GM18511 (cell line): ENCODE results near the gene ANKRD65.

Source experiments
- ATAC-seq: cut with Tn5 transposase; IDR thresholded peaks from one replicate; pipeline ENCODE4 v1.9.1; 2021; ENCODE audit warnings: mild to moderate bottlenecking, moderate library complexity; ENCODE audit not compliant: unreplicated experiment

Gene ANKRD65

DNA sequence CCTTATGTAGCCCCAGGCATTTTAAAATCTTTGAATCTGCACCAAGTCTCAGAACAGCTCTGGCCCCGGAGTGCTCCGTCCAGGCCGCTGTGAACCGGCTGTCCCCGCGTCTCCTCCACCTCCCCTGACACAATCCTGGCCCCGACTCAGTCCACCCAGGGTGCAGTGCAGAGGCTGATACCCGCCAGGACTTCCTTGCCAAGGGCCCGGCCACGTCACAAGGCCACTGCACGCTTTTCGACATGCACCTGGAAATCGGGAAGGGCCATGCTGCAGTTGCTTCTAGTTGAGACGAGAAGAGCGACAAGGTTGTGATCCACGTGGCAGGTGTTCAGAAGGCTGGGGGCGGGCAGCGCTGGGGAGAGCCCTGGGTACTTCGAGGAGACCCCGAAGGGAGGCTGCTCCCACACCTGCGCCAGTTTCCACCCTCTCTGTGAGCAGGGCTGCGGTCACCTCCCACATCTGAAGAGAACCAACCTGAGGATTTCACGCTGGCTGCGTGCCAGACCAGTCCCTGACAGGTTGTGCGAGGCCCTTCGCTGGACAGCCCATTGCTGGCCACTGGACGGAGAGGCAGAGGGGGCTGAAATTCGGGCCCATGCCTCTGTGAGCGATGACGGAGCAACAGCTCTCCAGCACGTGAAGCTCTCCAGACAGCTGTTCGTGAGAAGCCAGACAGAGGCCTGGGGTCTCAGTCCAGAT, 21.1 kb upstream of the ANKRD65 start:
- no peak for ATAC-seq

GRCh38 chr1:1441002-1441888, 20.2 kb upstream of the ANKRD65 start:
- no peak for ATAC-seq

DNA sequence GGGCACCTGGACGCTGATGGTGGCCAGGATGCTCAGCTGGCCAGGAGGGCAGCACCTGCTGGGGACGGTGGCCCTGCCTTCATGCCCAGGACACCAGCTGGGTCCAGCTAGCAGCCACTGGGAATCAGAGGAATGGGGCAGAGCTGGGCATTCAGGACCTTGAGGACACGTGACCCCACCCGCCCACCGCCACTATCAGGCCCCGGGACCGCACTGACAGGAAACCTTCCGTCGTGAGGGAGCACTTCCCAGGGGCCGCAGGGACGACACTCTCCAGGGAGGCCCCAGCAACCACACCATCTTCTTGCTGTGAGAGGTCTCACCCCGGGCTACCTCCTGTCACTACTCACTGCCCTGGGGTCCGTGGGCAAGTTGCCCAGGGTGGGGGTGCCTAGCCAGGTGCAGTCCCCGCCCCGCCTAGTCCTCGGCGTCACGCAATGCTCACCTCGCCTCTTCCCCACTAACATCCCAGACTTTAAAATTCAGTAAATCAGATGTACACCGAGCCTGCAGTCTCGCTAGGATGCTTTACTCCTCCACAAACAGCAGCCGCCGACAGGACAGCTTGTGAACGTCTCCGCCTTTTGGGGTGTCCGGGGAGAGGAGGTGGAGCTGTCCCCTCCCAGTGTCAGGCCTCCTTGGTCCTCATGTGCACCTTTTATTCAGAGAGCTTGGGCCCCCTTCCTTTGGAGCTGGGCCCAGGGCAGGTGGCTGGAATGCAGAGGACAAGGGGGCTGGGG, 19.4 kb upstream of the ANKRD65 start:
- no peak for ATAC-seq

DNA sequence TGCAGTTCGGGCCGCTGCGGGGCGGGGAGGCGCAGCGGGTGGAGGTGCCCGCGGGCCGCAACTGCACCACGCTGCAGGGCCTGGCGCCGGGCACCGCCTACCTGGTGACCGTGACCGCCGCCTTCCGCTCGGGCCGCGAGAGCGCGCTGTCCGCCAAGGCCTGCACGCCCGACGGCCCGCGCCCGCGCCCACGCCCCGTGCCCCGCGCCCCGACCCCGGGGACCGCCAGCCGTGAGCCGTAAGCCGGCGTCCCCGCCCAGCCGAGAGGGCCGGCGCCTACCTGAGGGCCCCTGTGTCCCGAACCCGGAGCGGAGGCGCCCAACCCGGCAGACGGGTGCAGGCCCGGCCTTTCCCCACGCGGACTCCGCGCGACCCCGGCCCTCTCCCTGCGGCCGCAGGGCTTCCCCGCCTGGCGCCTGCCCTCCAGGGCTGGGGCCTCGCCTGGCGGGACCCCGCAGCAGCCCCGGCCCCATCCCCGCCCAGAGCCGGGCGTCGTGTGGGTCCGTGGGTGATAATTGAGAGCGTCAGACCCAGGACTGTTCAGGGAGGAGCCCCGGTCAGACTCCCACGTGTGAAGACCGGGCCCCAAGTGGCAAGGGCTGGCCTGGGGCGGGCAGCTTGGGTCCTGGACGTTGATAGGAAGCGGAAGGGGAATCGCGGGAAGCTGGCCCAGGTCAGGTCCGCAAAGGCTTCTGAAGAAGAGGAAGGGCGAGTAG, 18.6 kb upstream of the ANKRD65 start:
- ATAC-seq: no peak

GRCh38 chr1:1438531-1439381, 17.7 kb upstream of the ANKRD65 start:
- no peak for ATAC-seq

DNA sequence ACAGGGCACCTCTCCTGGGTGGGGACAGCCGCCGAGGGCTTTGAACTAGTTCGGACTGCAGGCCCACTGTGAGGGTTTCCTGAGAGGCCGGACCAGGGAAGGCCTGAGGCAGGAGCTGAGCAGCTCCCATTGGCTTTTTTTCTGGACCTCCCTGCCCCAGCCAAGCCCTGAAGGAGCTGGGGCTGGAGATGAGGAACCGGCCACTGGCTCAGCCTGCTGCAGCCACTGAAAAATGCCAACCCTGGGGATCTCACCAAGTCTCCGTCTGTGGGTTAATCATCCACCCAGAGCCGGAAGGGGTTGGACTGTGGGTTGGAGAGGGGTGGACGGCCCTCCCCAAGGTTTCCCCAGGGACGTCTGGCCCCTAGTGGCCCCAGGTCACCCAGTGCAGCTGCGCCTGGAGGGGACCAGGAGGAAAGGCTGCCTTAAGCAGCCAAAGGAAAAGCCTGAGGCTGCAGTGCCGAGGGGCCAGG, 16.9 kb upstream of the ANKRD65 start:
- ATAC-seq: peak; percentile 59

DNA sequence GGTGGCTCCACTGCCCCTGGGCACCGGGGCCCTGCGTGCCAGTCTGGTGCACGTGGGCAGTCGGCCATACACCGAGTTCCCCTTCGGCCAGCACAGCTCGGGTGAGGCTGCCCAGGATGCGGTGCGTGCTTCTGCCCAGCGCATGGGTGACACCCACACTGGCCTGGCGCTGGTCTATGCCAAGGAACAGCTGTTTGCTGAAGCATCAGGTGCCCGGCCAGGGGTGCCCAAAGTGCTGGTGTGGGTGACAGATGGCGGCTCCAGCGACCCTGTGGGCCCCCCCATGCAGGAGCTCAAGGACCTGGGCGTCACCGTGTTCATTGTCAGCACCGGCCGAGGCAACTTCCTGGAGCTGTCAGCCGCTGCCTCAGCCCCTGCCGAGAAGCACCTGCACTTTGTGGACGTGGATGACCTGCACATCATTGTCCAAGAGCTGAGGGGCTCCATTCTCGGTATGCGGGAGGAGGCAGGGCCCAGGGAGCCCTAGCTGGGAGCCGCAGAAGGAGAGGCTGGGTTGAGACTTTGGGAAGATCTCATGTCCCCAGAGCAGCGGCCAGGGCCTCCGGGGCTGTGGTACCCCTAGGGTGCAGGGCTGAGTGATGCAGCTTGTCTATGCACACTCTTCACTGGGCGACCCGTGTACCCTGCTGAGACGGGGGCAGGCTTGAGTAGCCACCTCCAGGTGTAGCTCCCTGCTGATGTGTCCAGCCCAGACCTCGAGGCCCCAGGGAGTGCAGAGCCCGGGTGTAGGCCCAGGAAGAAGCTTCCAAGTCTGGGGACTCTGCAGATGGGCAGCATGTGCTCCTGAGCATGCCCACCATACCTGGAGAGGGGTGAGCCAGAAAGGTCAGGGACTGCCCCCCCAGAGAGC, 16.2 kb upstream of the ANKRD65 start:
- no peak for ATAC-seq

DNA sequence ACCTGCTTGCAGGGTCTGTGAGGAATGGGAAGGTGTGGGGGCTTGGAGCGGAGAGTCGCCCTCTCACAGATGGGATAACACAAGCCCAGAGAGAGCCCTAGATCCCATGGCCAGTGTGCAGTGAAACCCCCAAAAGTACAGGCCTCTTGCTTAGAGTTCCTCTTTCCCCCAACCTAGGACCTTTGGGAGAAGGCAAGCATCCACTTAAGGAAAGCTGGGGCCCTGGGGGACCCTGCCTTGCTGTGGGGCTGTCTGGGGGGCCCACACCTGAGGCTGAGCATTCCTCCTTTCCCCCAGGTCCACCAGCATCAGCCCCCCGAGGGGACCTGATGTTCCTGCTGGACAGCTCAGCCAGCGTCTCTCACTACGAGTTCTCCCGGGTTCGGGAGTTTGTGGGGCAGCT, 15.6 kb upstream of the ANKRD65 start:
- no peak for ATAC-seq

DNA sequence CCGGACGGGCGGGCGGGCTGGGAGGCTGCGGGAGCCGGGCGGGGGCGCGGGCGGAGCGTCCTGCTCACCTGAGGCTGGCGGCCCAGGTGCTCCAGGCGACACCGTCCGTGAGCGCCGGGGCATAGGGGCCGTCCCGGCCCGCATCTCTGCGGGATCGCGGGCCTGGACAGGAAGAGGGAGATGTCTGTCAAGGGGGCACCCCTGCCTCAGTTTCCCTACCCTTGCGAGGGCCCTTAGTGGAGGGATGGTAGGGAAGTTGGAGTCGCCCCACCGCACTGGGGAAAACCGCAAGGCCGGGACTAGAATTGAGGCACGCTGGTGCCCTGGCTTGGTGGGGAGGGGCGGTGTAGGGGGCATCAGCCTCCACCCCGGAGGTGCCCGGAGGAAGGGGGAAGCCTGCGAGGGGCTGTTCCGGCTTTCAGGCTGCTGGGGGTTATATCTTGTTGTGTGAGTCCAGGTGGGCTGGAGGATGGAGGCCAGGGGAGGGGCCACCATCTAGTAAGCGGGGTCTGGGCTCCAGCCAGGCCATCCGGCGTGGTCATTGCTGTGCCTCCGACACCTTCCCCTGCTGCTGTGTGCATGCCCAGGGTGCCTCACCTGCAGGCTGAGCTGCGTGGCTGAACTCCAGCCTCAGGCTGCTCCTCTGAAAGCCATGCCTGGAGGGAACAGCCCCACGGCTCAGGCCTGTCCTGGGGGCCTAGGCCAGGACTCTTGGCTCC, 15.0 kb upstream of the ANKRD65 start:
- ATAC-seq: no peak

DNA sequence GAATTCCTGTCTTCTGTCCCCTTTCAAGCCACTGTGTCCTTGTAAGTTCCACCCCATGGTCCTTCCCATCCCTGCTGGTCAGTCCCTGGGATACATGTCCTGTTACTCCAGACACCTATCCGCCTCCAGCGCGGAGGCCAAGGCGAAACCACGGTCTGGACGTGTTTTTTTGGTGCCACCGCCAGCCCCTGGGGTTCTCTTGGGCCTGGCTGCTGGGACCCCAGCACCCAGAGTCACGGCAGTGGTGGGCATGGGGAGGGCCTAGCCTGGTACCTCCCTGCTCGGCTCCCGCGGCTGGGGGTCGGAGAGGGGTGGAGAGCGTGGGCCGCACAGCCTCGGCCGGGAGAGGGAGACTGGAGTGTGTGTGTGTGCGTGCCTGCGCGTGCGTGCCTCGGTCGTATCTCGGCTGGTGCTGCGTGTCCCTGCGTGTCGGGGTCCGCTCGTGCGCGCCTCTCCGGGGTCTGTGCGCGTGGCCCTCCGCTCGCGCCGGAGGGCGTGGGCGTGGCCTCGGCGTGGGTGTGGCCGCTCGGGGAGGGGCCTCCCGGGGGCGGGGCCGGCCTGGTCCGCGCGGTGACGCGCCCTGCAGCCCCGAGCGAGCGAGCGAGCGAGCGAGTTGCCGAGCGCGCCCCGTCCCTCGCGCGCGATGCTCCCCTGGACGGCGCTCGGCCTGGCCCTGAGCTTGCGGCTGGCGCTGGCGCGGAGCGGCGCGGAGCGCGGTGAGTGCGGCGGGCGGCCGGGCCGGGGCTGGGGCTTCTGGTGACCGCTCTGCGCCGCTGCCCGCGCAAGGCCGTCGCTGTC, 14.2 kb upstream of the ANKRD65 start, which contains the start of gene VWA1:
VWA1 (plus strand) TSS at position 585 of the 798 bp plus-strand sequence; CDS start at position 644, 59 bp downstream.
- ATAC-seq: no peak

DNA sequence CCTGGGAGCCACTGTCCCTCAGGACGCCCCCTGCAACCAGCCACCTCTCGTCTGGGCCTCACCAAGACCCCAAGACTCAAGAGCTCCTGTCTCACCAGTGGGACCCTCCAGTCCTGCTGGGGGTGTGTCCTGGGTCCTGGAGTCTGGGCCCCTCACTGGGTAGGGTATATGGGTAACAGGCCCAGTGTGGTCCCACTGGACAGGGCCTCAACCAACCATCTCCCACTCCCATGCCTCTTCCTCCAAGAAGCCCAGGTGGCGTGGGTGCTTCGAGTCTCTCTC, 13.7 kb upstream of the ANKRD65 start:
- no peak for ATAC-seq

DNA sequence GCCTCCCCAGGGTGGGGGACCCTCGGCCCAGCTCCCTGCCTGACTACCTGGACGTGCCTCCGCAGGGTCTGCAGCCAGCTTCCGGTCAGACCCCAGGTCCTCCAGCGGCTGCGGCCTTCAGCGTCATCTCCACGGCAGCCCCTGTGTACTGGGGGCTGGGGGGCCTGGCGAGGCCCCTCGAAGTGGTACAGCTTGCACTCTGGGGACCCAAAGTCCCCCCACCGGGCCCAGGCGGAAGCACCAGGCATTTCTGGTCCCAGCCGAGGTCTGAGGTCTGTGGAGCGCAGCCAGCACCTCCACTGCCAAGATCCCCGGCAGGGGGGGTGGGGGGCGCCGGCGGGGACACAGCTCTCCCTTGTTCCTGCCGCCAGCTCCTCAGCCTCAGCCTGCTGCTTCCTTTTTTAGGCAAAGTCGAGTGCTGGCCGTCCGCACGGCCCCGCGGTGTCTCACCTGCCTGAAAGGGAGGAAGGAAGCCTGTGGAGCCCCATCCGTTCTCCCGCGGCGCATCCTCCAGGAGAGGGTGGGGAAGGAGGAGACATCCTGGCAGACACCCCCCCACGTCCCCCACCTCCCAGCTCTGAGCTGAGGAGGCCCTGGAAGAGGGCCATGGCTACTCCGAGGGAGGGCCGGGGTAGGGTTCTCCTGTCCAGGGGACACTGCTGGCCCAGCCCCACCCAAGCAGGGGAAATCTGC, 13.2 kb upstream of the ANKRD65 start:
- ATAC-seq: no peak

- ATAC-seq: no peak
These were observed 12.7 kb upstream of the ANKRD65 start for GRCh38 chr1:1433804-1434130.

DNA sequence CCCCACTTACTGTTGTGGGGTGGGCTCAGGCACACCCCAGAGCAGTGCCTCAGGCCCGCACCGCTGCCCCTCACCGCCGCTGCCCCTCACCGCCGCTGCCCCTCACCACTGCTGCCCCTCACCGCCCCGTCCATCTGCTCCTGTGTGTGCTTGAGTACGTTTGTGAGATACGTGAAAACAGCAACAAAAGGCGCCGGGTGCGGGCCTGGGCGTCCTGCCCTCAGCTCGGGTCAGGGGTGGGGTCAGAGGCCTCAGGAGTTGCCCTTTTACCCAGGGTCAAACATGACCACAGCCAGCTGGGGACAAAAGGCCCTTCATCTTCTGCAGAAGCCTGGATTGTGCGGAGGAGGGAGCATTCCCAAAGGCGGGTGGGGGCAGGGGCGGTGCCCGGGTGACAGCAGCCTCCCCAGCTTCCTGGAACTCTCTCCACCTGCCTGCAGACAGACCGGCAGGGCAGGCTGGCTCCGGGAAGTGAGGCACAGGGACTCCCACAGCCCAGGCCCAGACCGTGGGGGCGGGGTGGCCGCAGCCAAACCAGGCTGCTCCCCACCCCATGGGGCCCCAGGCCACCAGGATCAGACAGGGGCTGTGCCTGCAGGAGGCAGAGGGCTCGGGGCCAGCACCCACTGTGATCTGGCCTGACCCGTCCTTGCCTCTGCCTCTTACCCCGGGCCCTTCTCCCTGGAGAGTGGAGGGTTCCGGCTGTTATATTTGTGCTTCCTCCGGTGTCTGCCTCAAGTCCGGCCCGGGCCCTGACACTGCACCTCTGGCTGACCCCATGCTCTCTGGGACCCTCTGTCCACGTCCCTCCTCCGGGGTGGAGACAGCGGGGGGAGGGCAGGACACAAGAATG, 12.1 kb upstream of the ANKRD65 start:
- ATAC-seq: no peak

- ATAC-seq: no peak
These were observed 11.3 kb upstream of the ANKRD65 start for GRCh38 chr1:1432274-1432950.

DNA sequence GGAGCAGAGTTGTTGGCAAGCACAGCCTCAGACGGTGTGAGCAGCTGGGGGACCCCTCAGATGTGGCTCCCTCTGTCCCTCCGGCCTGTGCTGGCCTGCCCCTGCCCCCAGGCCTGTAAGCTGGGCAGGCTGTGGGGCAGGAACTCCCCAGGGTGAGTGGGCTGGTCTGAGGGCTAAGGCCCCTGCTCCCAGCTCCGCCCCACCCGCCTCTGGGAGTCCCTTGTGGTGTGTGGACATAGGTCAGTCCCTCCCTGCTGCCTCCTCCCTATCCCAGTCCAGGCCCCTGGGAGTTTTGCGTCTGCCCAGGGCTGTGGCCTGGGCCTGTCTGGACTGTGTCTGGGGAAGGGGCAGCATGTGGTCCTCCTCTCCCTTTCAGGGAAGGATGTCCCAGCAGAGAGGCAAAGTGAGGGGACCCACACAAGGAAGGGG, 10.8 kb upstream of the ANKRD65 start:
- ATAC-seq: no peak
